HepG2 (cell line): Measurements from ENCODE around the gene NECTIN2. TPM values are rescaled to one million over a fixed set of nuclear protein-coding genes. Genes with fewer than 3 reads are reported as not detected.

Source experiments
- ARHGAP35 ChIP-seq: sonication (generic); formaldehyde crosslinking; IDR thresholded peaks from 2 replicates; pipeline ENCODE4 v1.9.0; 2022; ENCODE audit warnings: mild to moderate bottlenecking, inconsistent platforms, moderate library complexity, missing genetic modification reagents, borderline replicate concordance
- BRD4 ChIP-seq: sonication (generic); formaldehyde crosslinking; IDR thresholded peaks from 2 replicates; pipeline ENCODE4 v1.4.0; 2020; ENCODE audit warnings: missing genetic modification reagents
- DPF2 ChIP-seq: sonication (generic); formaldehyde crosslinking; IDR thresholded peaks from 2 replicates; pipeline ENCODE4 v1.4.0; 2020; ENCODE audit warnings: mild to moderate bottlenecking, low read depth, missing genetic modification reagents, borderline replicate concordance
- ELF3 ChIP-seq: IDR thresholded peaks from 2 replicates; pipeline ENCODE4 v1.6.1; 2016; ENCODE audit warnings: missing genetic modification reagents, missing compliant biosample characterization
- ESRRA ChIP-seq: sonication (generic); formaldehyde crosslinking; IDR thresholded peaks from 2 replicates; pipeline ENCODE4 v1.5.1; 2020; ENCODE audit warnings: mild to moderate bottlenecking, low read depth, missing genetic modification reagents
- HIVEP1 ChIP-seq: sonication (generic); formaldehyde crosslinking; IDR thresholded peaks from 2 replicates; pipeline ENCODE4 v1.4.0; 2020; ENCODE audit warnings: mild to moderate bottlenecking, missing genetic modification reagents
- HMG20B ChIP-seq: conservative IDR thresholded peaks from 2 replicates; pipeline ENCODE4 v1.6.1; 2016; ENCODE audit warnings: missing genetic modification reagents, missing compliant biosample characterization
- MYNN ChIP-seq: sonication (generic); formaldehyde crosslinking; IDR thresholded peaks from 2 replicates; pipeline ENCODE4 v1.4.0; 2020; ENCODE audit warnings: mild to moderate bottlenecking, low read depth, missing genetic modification reagents
- NFKBIZ ChIP-seq: IDR thresholded peaks from 2 replicates; pipeline ENCODE4 v1.6.1; 2018; ENCODE audit warnings: missing genetic modification reagents, missing compliant biosample characterization
- POLR2A ChIP-seq, 2 experiments: IDR thresholded peaks; 2 replicates each; pipeline ENCODE4 v1.6.1; 2011; ENCODE audit warnings: low read depth in 2 of 2, low read length in 2 of 2, mild to moderate bottlenecking in 1 of 2, moderate library complexity in 1 of 2; ENCODE audit not compliant: insufficient read depth in 1 of 2
- SMARCC2 ChIP-seq: fragments of 450-650 bp; IDR thresholded peaks from 2 replicates; pipeline ENCODE4 v1.6.1; 2017; ENCODE audit warnings: antibody characterized with exemption, mild to moderate bottlenecking
- ZNF124 ChIP-seq: sonication (generic); formaldehyde crosslinking; IDR thresholded peaks from 2 replicates; pipeline ENCODE4 v1.4.0; 2020; ENCODE audit warnings: missing genetic modification reagents
- ZNF251 ChIP-seq: sonication (generic); formaldehyde crosslinking; IDR thresholded peaks from 2 replicates; pipeline ENCODE4 v1.9.0; 2021; ENCODE audit warnings: mild to moderate bottlenecking, missing genetic modification reagents
- ZNF530 ChIP-seq: sonication (generic); formaldehyde crosslinking; IDR thresholded peaks from 2 replicates; pipeline ENCODE4 v1.5.0; 2020; ENCODE audit warnings: low read depth, mild to moderate bottlenecking, missing genetic modification reagents
- ZNF547 ChIP-seq: sonication (generic); formaldehyde crosslinking; IDR thresholded peaks from 2 replicates; pipeline ENCODE4 v1.5.1; 2020; ENCODE audit warnings: mild to moderate bottlenecking, missing genetic modification reagents
- ZNF607 ChIP-seq: sonication (generic); formaldehyde crosslinking; IDR thresholded peaks from 2 replicates; pipeline ENCODE4 v1.5.1; 2020; ENCODE audit warnings: missing genetic modification reagents, mild to moderate bottlenecking, borderline replicate concordance
- ZSCAN9 ChIP-seq: IDR thresholded peaks from 2 replicates; pipeline ENCODE4 v1.6.1; 2016; ENCODE audit warnings: borderline replicate concordance
- polyA plus RNA-seq, 8 experiments: library from polyadenylated mRNA; depleted of rRNA in 3 of 8; stranded (reverse) in 7 of 8; unstranded in 1 of 8; fragments of >200 nt; fragmentation: Illumina TruSeq in 4 of 8; extraction: Trizol in 4 of 8; gene quantifications; 2 replicates each; pipeline versions ENCODE4 v1.2.1 to v1.2.3, GENCODE V29; 2011 to 2016; ENCODE audit warnings: low read depth in 4 of 8, missing spikeins in 1 of 8, mixed read lengths in 1 of 8; ENCODE audit not compliant: insufficient read depth in 1 of 8
- total RNA-seq, 5 experiments: library from RNA; depleted of rRNA; stranded (reverse); fragments of >200 nt; fragmentation: Illumina TruSeq; extraction: Trizol; gene quantifications; 2 replicates each; pipeline ENCODE4 v1.2.3, GENCODE V29; 2016; ENCODE audit warnings: low read depth in 1 of 5
- TF ChIP-seq, protein P1 (sequence below): IDR thresholded peaks from 2 replicates; pipeline ENCODE4 v1.6.1; 2012; ENCODE audit warnings: inconsistent platforms
- TF ChIP-seq, protein P2 (sequence below): sonication (generic); formaldehyde crosslinking; IDR thresholded peaks from 2 replicates; pipeline ENCODE4 v1.9.0; 2022; ENCODE audit warnings: low read depth, missing genetic modification reagents
- TF ChIP-seq, protein P3 (sequence below): sonication (generic); formaldehyde crosslinking; IDR thresholded peaks from 2 replicates; pipeline ENCODE4 v1.4.0; 2020; ENCODE audit warnings: missing genetic modification reagents
- TF ChIP-seq, protein P4 (sequence below), 2 experiments: sonication (generic) in 1 of 2; formaldehyde crosslinking in 1 of 2; IDR thresholded peaks; 2 replicates each; pipeline versions ENCODE4 v1.4.0 to v1.6.1; 2016 to 2020; ENCODE audit warnings: borderline replicate concordance in 1 of 2, low read depth in 1 of 2, mild to moderate bottlenecking in 1 of 2, missing genetic modification reagents in 1 of 2
- TF ChIP-seq, protein P5 (sequence below): sonication (generic); formaldehyde crosslinking; IDR thresholded peaks from 2 replicates; pipeline ENCODE4 v1.5.0; 2020; ENCODE audit warnings: mild to moderate bottlenecking, missing genetic modification reagents, moderate library complexity

Gene NECTIN2
- total and polyA plus RNA-seq, 2 of the 13 experiments (the other 11 are each of a cell fraction or from before 2014, with no cell fraction given) = 75.4 to 114 TPM

DNA sequence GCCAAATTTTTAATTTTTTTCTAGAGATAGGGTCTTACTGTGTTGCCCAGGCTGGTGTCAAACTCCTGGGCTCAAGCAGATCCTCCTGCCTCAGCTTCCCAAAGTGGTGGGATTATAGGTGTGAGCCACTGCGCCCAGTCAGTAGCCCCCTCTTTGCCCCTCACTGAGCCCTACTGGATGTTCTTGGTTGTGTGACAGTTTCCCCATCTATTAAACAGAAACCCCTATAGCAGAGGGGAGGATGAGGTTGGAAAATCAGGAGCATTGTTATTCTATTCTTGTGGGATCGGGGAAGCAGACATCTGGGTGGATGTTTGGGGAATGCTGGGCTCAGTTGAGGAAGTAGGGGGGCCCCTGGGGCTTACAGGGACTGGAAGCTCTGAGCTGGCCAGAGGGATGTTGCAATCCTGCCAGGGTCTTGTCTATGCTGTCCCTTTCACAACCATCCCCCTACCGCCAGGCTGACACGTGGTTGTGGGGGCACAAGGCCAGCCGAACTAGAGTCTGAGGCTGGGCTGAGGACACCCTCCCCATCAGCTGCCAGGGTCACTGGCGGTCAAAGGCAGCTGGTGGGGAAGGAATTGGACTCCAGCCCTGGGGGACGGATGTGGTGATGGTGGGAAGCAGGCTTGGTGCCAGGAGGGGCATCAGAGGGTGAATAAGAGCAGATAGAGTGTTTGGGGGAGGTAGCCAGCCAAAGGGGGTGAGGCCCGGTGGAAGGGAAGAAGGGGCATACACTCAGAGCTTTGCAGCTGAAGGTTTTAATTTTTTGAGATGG, 79.2 kb downstream of the NECTIN2 start (continued):
- TF ChIP-seq, protein P1, sequence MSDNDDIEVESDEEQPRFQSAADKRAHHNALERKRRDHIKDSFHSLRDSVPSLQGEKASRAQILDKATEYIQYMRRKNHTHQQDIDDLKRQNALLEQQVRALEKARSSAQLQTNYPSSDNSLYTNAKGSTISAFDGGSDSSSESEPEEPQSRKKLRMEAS = peak; percentile 98
- TF ChIP-seq, protein P2, sequence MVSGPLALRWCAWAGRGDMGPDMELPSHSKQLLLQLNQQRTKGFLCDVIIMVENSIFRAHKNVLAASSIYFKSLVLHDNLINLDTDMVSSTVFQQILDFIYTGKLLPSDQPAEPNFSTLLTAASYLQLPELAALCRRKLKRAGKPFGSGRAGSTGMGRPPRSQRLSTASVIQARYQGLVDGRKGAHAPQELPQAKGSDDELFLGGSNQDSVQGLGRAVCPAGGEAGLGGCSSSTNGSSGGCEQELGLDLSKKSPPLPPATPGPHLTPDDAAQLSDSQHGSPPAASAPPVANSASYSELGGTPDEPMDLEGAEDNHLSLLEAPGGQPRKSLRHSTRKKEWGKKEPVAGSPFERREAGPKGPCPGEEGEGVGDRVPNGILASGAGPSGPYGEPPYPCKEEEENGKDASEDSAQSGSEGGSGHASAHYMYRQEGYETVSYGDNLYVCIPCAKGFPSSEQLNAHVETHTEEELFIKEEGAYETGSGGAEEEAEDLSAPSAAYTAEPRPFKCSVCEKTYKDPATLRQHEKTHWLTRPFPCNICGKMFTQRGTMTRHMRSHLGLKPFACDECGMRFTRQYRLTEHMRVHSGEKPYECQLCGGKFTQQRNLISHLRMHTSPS = peak; percentile 99
- TF ChIP-seq, protein P3, sequence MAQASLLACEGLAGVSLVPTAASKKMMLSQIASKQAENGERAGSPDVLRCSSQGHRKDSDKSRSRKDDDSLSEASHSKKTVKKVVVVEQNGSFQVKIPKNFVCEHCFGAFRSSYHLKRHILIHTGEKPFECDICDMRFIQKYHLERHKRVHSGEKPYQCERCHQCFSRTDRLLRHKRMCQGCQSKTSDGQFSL (CRISPR knock-in tag) = no peak
- peak; percentile 96 for TF ChIP-seq DPF2
- peak in 1 of 2 experiments; percentile 16; a peak in 1 of 4 replicates for TF ChIP-seq POLR2A (IDR thresholded peaks at IDR 0.05; ENCODE audit: insufficient read depth in 1 of 2, low read depth in 2 of 2, low read length in 2 of 2)
- peak; percentile 91 for TF ChIP-seq ARHGAP35 (CRISPR knock-in tag)
- TF ChIP-seq HIVEP1 (CRISPR knock-in tag) = peak; percentile 98
- TF ChIP-seq ZNF124 (CRISPR knock-in tag) = peak; percentile 81; the same call in 1 of the 2 replicates
- no peak for TF ChIP-seq SMARCC2
- TF ChIP-seq NFKBIZ = peak; percentile 90; the same call in 1 of the 2 replicates
- TF ChIP-seq HMG20B (CRISPR knock-in tag) = peak; percentile 87
- TF ChIP-seq, protein P4, sequence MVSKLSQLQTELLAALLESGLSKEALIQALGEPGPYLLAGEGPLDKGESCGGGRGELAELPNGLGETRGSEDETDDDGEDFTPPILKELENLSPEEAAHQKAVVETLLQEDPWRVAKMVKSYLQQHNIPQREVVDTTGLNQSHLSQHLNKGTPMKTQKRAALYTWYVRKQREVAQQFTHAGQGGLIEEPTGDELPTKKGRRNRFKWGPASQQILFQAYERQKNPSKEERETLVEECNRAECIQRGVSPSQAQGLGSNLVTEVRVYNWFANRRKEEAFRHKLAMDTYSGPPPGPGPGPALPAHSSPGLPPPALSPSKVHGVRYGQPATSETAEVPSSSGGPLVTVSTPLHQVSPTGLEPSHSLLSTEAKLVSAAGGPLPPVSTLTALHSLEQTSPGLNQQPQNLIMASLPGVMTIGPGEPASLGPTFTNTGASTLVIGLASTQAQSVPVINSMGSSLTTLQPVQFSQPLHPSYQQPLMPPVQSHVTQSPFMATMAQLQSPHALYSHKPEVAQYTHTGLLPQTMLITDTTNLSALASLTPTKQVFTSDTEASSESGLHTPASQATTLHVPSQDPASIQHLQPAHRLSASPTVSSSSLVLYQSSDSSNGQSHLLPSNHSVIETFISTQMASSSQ (IDR thresholded peaks at IDR 0.05; ENCODE audit: low read depth) = peak; percentile 33; the same call in 1 of the 2 replicates
- TF ChIP-seq, protein P4 (CRISPR knock-in tag; IDR thresholded peaks at IDR 0.05; ENCODE audit: borderline replicate concordance) = peak; percentile 95
- peak; percentile 95 for TF ChIP-seq ELF3 (CRISPR knock-in tag)
- TF ChIP-seq MYNN (CRISPR knock-in tag) = no peak
- TF ChIP-seq ESRRA = peak; percentile 98
- TF ChIP-seq ZNF547 = peak; percentile 70; the same call in 1 of the 2 replicates
- TF ChIP-seq ZNF251 = no peak
- peak; percentile 95 for TF ChIP-seq BRD4 (CRISPR knock-in tag)
- TF ChIP-seq, protein P5, sequence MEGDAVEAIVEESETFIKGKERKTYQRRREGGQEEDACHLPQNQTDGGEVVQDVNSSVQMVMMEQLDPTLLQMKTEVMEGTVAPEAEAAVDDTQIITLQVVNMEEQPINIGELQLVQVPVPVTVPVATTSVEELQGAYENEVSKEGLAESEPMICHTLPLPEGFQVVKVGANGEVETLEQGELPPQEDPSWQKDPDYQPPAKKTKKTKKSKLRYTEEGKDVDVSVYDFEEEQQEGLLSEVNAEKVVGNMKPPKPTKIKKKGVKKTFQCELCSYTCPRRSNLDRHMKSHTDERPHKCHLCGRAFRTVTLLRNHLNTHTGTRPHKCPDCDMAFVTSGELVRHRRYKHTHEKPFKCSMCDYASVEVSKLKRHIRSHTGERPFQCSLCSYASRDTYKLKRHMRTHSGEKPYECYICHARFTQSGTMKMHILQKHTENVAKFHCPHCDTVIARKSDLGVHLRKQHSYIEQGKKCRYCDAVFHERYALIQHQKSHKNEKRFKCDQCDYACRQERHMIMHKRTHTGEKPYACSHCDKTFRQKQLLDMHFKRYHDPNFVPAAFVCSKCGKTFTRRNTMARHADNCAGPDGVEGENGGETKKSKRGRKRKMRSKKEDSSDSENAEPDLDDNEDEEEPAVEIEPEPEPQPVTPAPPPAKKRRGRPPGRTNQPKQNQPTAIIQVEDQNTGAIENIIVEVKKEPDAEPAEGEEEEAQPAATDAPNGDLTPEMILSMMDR = peak; percentile 43
- peak; percentile 92 for TF ChIP-seq ZSCAN9 (CRISPR knock-in tag)
- TF ChIP-seq ZNF607 (CRISPR knock-in tag) = peak; percentile 83; the same call in 1 of the 2 replicates
- no peak for TF ChIP-seq ZNF530
